ENCODE data around the gene NKX1-2. TPM values are rescaled to one million over a fixed set of nuclear protein-coding genes. Genes with fewer than 3 reads are reported as not detected.

Gene NKX1-2
- polyA plus RNA-seq, 1 of the 3 experiments (the other 2 are of a cell fraction), result not detected

- CTCF ChIA-PET, result interaction anchor here (1.0 kb wide), 1 partner anchor 483 kb away, joined by 3 read pairs; no protein-coding TSS in a partner anchor
These were observed 28.0 kb upstream of the NKX1-2 start for GRCh38 chr10:124477614-124478363.

More at GRCh38 chr10:124477614-124478363, 28.0 kb upstream of the NKX1-2 start:
- no peak overlapping the region for H3K4me2 ChIP-seq
- no peaks in the 10 kb centered on the region for H4K20me1 ChIP-seq (ENCODE audit: insufficient read depth)
- WGBS (ENCODE audit: low lambda C conversion rate), result 86% methylated on average over 7 of the region's 11 CpGs
- no peaks in the 10 kb centered on the region for H3F3A ChIP-seq (replicated peaks; ENCODE audit: insufficient read depth)
- H3K9me3 ChIP-seq, result no peaks in the 10 kb centered on the region
- TF ChIP-seq FOSL2 (IDR thresholded peaks at IDR 0.05; ENCODE audit: borderline replicate concordance, low read depth) (no peak), USF2 (IDR thresholded peaks at IDR 0.05; ENCODE audit: borderline replicate concordance, low read depth, low read length) (no peak), RXRA (IDR thresholded peaks at IDR 0.05; ENCODE audit: borderline replicate concordance, low read depth) (no peak), SIN3A (IDR thresholded peaks at IDR 0.05; ENCODE audit: borderline replicate concordance, low read depth, low read length) (no peak), ELF1 (IDR thresholded peaks at IDR 0.05) (no peak), GATA2 (CRISPR knock-in tag; IDR thresholded peaks at IDR 0.05) (no peak), RFX5 (IDR thresholded peaks at IDR 0.05; ENCODE audit: low read length) (no peak), TCF12 (IDR thresholded peaks at IDR 0.05) (no peak), TEAD4 (IDR thresholded peaks at IDR 0.05; ENCODE audit: borderline replicate concordance, insufficient read depth) (no peak), EP300 (IDR thresholded peaks at IDR 0.05; ENCODE audit: borderline replicate concordance in 1 of 2, low read depth in 1 of 2, low read length in 1 of 2) (no peak), PBX3 (IDR thresholded peaks at IDR 0.05) (no peak), TAF1 (IDR thresholded peaks at IDR 0.05; ENCODE audit: borderline replicate concordance, low read depth, low read length) (no peak), USF1 (IDR thresholded peaks at IDR 0.05; ENCODE audit: borderline replicate concordance, low read depth) (no peak), FOXM1 (IDR thresholded peaks at IDR 0.05; ENCODE audit: low read depth) (no peak), CHD2 (IDR thresholded peaks at IDR 0.05; ENCODE audit: low read length, partially characterized antibody) (no peak), POLR2AphosphoS5 (IDR thresholded peaks at IDR 0.05; ENCODE audit: low read depth, low read length) (no peak)
- no peaks in the 10 kb centered on the region for H3K9me2 ChIP-seq
- no peak overlapping the region for H3K27ac ChIP-seq (ENCODE audit: low read depth in 2 of 2, low read length in 1 of 2)
- no peak overlapping the region for H3K9ac ChIP-seq
- no peak overlapping the region for H2AFZ ChIP-seq (ENCODE audit: low read depth)
- peaks cover 0 to 7% of the 10 kb centered on the region in 2 experiments; a peak in 1 of 4 replicates for H3K4me1 ChIP-seq (ENCODE audit: control insufficient read depth in 1 of 2, insufficient read depth in 2 of 2, low read depth in 1 of 2, low read length in 1 of 2)
- POLR2A ChIA-PET, result no interaction called here
- DNase-seq, result no peak
- H3K4me3 ChIP-seq (ENCODE audit: low read depth in 2 of 2, low read length in 1 of 2), result no peak overlapping the region
- H3K27me3 ChIP-seq (ENCODE audit: insufficient read depth), result no peaks in the 10 kb centered on the region
- H3K36me3 ChIP-seq (replicated peaks in 1 of 2; ENCODE audit: control insufficient read depth in 1 of 2, insufficient read depth in 2 of 2, low read length in 1 of 2), result no peaks in the 10 kb centered on the region
- no peaks in the 10 kb centered on the region for H3K79me2 ChIP-seq (ENCODE audit: insufficient read depth)

Measured in SK-N-SH (cell line).